Small intestine (tissue), 16 donors: ENCODE data around the gene ZNF512B. TPM values are rescaled to one million over a fixed set of nuclear protein-coding genes. Genes with fewer than 3 reads are reported as not detected.
"Not testable (repeated sequence)": the region's sequence is repeated elsewhere in the genome, so short reads cannot be mapped to it uniquely, and the experiment has no call there.

Source experiments
- DNase-seq, 2 donors: peaks; one replicate each; pipeline versions ENCODE4 v3.0.0 to v3.0.0-alpha.2; 2013
- FAIRE-seq: peaks from 2 replicates; lab custom pipeline; 2012; peaks lifted over from hg19 to GRCh38; lab: Jason Lieb, UNC
- H3K27ac ChIP-seq, 3 donors: one replicate each; pipeline ENCODE4 v1.5.1; 2013; ENCODE audit warnings: low read length in 2 of 3, mild to moderate bottlenecking in 2 of 3, control low read depth in 1 of 3, inconsistent platforms in 1 of 3, low read depth in 1 of 3, moderate library complexity in 1 of 3
- H3K27me3 ChIP-seq, 3 donors: one replicate each; pipeline ENCODE4 v1.6.1; 2013; ENCODE audit warnings: low read length in 3 of 3, inconsistent platforms in 1 of 3; ENCODE audit not compliant: control insufficient read depth in 3 of 3, insufficient read depth in 3 of 3
- H3K36me3 ChIP-seq, 3 donors: one replicate each; pipeline ENCODE4 v1.6.1; 2013; ENCODE audit warnings: low read length in 3 of 3, inconsistent platforms in 1 of 3, low read depth in 1 of 3, mild to moderate bottlenecking in 1 of 3, moderate library complexity in 1 of 3; ENCODE audit not compliant: control insufficient read depth in 3 of 3, insufficient read depth in 2 of 3
- H3K4me1 ChIP-seq, 3 donors: one replicate each; pipeline ENCODE4 v1.6.1; 2013; ENCODE audit warnings: low read length in 2 of 3, inconsistent platforms in 1 of 3, low read depth in 1 of 3, mild to moderate bottlenecking in 1 of 3, moderate library complexity in 1 of 3; ENCODE audit not compliant: control insufficient read depth in 3 of 3, insufficient read depth in 2 of 3
- H3K4me3 ChIP-seq, 3 donors: one replicate each; pipeline ENCODE4 v1.5.1; 2013; ENCODE audit warnings: low read length in 3 of 3, control low read depth in 1 of 3, inconsistent platforms in 1 of 3, low read depth in 1 of 3, mild to moderate bottlenecking in 1 of 3, moderate library complexity in 1 of 3
- H3K9me3 ChIP-seq, 2 donors: one replicate each; pipeline ENCODE4 v1.6.1; 2013; ENCODE audit warnings: low read depth in 1 of 2, low read length in 1 of 2; ENCODE audit not compliant: control insufficient read depth in 2 of 2, insufficient read depth in 1 of 2
- WGBS, 3 donors: extraction: QIAGEN DNeasy Blood & Tissue Kit; methylation state at CpG; one replicate each; pipeline ENCODE4 v1.1.7; 2013; 5-methylcytosine and 5-hydroxymethylcytosine counted together
- long read RNA-seq, 10 donors: transcript quantifications; one replicate each; lab custom pipeline, GENCODE V29; 2026
- polyA plus RNA-seq, 4 donors: library from polyadenylated mRNA; stranded (reverse) in 3 of 4; unstranded in 1 of 4; fragments of 200-250 nt in 3 of 4; fragments of 120-200 nt in 1 of 4; gene quantifications; one replicate each; pipeline versions ENCODE4 v1.2.1 to v1.2.3, GENCODE V29; 2013
- donor health status: healthy with polysubstance abuse.
- donor health status: control.
- donor health status: control.
- donor health status: Bipolar disorder and iron deficiency.
- donor health status: healthy.

The ZNF512B gene
- 1 to 10 TPM; 2.5 to 5.0 (median 3.6) TPM for polyA plus RNA-seq
- long read RNA-seq, donor 1, result 0 reads
- long read RNA-seq, donor 2, result 0 reads
- long read RNA-seq, donor 3, partial matches to known transcripts, result 79 of 96 reads
- long read RNA-seq, donor 3, other reads (novel, unspliced or antisense), result 17 of 96 reads
- long read RNA-seq, donor 4, result 0 reads
- long read RNA-seq, donor 5, result 0 reads
- long read RNA-seq, donor 6, result 0 reads
- long read RNA-seq, donor 7, full-length matches to known transcripts, result 1 of 181 reads
- long read RNA-seq, donor 7, partial matches to known transcripts, result 151 of 181 reads
- long read RNA-seq, donor 7, other reads (novel, unspliced or antisense), result 29 of 181 reads
- long read RNA-seq, donor 8, result 0 reads
- long read RNA-seq, donor 9, result 0 reads
- long read RNA-seq, donor 10, result 0 reads

- H3K4me3 ChIP-seq, result peak within 1 kb of the TSS; percentile 49 to 80 (median 51)
- peaks cover 0 to 27% of the 10 kb centered on the region in 2 donors for H3K9me3 ChIP-seq
- peaks cover 0 to 31% (median 0%) of the 10 kb centered on the region in 3 donors for H3K36me3 ChIP-seq
- peaks cover 0 to 12% (median 6%) of the 10 kb centered on the region in 3 donors for H3K4me1 ChIP-seq
- WGBS, 3 donors, result 3 to 9% (median 4%) methylated on average over 22 to 66 of the region's 73 CpGs
- DNase-seq (peak in 1 of 2 donors; percentile 45), FAIRE-seq (no peak)
- peaks cover 0 to 7% (median 0%) of the 10 kb centered on the region in 3 donors for H3K27me3 ChIP-seq
- peak within 1 kb of the TSS in 1 of 3 donors; percentile 51 for H3K27ac ChIP-seq
Observed at GRCh38 chr20:63969838-63970713, at the start of gene ZNF512B. Gene ZNF512B, minus strand, starts transcription at chr20:63969930. Its CDS starts 1,980 bp downstream, at chr20:63967950.

DNA sequence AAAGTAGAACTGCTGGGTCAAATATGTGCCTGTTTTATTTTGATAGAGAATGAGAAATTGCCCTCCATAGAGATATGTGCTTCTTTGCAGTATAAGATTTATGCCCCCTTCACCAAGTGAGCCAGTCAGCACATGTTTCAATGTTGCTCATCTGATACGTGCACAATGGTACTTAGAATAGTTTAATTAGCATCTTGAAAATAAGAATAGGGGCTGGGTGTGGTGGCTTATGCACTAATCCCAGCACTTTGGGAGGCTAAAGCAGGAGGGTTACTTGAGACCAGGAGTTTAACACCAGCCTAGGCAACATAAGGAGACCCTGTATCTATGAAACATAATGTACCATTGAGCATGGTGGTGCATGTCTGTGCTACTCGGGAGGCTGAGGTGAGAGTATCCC, 45.9 kb upstream of the ZNF512B start:
- Histone ChIP-seq H3K4me1 (no peaks in the 10 kb centered on the region), H3K4me3 (no peak overlapping the region), H3K27ac (no peak overlapping the region), H3K36me3 (peaks cover 21 to 76% (median 31%) of the 10 kb centered on the region in 3 donors), H3K9me3 (peaks cover 0 to 3% of the 10 kb centered on the region in 2 donors), H3K27me3 (no peaks in the 10 kb centered on the region)
- 93 to 96% (median 94%) methylated on average over 2 of the region's 2 CpGs for WGBS, 3 donors
- DNase-seq, result no peak
- FAIRE-seq, result no peak

DNA sequence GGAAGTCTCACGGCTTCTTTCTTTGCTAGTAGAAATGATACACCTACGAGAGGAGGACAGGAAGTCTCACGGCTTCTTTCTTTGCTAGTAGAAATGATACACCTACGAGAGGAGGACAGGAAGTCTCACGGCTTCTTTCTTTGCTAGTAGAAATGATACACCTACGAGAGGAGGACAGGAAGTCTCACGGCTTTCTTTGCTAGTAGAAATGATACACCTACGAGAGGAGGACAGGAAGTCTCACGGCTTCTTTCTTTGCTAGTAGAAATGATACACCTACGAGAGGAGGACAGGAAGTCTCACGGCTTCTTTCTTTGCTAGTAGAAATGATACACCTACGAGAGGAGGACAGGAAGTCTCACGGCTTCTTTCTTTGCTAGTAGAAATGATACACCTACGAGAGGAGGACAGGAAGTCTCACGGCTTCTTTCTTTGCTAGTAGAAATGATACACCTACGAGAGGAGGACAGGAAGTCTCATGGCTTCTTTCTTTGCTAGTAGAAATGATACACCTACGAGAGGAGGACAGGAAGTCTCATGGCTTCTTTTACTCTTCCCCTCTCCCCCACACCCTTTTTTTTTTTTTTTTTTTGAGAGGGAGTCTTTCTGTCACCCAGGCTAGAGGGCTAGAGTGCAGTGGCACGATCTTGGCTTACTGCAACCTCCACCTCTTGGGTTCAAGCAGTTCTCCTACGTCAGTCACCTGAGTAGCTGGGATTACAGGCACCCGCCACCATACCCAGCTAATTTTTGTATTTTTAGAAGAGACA, 42.8 kb upstream of the ZNF512B start:
- H3K36me3 ChIP-seq, result peaks cover 10 to 75% (median 27%) of the 10 kb centered on the region in 3 donors

GRCh38 chr20:64011366-64011779, 41.6 kb upstream of the ZNF512B start:
- no peak overlapping the region for H3K4me3 ChIP-seq
- H3K27me3 ChIP-seq, result no peaks in the 10 kb centered on the region
- H3K4me1 ChIP-seq, result no peaks in the 10 kb centered on the region
- 96 to 98% (median 96%) methylated on average over 16 of the region's 16 CpGs for WGBS, 3 donors
- FAIRE-seq, result no peak
- H3K27ac ChIP-seq, result peak overlapping the region in 1 of 3 donors; percentile 69
- no peak for DNase-seq
- peaks cover 8 to 78% (median 25%) of the 10 kb centered on the region in 3 donors for H3K36me3 ChIP-seq
- peaks cover 0 to 13% of the 10 kb centered on the region in 2 donors for H3K9me3 ChIP-seq

More for the DNA sequence above, 42.8 kb upstream of the ZNF512B start:
- 84 to 85% (median 85%) methylated on average over 9 to 10 of the region's 20 CpGs for WGBS, 3 donors
- H3K4me3 ChIP-seq, FAIRE-seq, DNase-seq, H3K4me1 ChIP-seq, H3K27me3 ChIP-seq: not testable (repeated sequence)
- H3K27ac ChIP-seq, result peak overlapping the region in 2 of 3 donors; percentile 35 to 50
- peaks cover 0 to 13% of the 10 kb centered on the region in 2 donors for H3K9me3 ChIP-seq

DNA sequence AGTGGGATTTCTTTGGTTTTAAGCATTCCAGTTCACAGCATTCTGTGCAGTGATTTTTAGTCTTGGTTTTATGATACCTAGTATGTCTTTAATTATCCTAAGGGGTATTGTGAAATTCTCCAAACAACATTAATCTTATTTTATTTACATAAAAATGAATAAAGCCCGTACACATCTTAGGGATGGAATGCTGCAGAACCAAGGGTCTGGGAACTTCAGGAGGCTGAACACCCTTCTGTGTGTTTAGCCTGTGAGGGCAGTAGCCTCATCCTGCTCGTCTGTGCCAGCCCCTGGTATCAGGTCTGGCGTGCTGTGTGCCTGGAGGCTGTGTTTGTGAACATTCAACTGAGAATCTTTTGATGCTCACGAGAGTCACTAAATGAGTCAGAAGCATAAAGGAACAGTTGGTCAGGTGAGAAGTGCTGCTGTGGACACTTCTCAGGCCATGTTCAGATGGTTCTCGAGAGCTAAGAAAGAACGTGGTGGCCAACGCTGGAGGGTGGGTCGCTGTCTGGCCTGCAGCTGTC, 41.0 kb upstream of the ZNF512B start:
- peaks cover 8 to 77% (median 24%) of the 10 kb centered on the region in 3 donors for H3K36me3 ChIP-seq
- 88 to 93% (median 88%) methylated on average over 8 of the region's 8 CpGs for WGBS, 3 donors
- H3K4me3 ChIP-seq, result no peak overlapping the region
- H3K4me1 ChIP-seq, result no peaks in the 10 kb centered on the region
- H3K27me3 ChIP-seq, result no peaks in the 10 kb centered on the region
- no peak for FAIRE-seq
- no peak for DNase-seq
- peak overlapping the region in 1 of 3 donors; percentile 69 for H3K27ac ChIP-seq
- peaks cover 0 to 13% of the 10 kb centered on the region in 2 donors for H3K9me3 ChIP-seq

DNA sequence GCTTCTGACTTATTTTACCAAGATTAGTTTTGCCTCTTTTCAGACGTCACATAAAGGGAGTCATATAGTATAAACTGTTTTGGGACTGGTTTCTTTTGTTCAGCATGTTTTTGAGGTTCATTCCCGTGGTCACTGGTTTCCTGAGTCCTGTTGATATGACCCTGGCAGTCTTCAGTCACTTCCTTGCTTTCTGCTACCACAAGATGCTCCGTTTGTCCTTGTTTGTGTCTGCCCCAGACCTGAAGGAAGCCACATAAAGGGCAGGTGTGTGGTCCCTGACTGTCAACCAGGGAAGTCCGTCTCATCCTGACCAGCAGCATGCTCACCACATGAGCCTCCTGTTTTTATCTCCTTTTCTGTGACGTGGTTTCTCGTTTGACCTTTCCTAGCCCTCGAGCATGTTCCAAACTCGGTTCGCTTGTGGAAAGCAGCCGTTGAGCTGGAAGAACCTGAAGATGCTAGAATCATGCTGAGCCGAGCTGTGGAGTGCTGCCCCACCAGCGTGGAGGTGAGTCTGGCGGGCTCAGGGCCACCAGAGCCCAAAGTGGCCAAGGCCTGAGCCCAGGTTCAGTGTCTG, 40.2 kb upstream of the ZNF512B start:
- Histone ChIP-seq H3K27ac (peak overlapping the region in 1 of 3 donors; percentile 54), H3K9me3 (peaks cover 0 to 13% of the 10 kb centered on the region in 2 donors), H3K27me3 (no peaks in the 10 kb centered on the region), H3K36me3 (peaks cover 8 to 80% (median 22%) of the 10 kb centered on the region in 3 donors), H3K4me1 (no peaks in the 10 kb centered on the region), H3K4me3 (no peak overlapping the region)
- 85 to 96% (median 88%) methylated on average over 13 of the region's 13 CpGs for WGBS, 3 donors
- FAIRE-seq (no peak), DNase-seq (no peak)

DNA sequence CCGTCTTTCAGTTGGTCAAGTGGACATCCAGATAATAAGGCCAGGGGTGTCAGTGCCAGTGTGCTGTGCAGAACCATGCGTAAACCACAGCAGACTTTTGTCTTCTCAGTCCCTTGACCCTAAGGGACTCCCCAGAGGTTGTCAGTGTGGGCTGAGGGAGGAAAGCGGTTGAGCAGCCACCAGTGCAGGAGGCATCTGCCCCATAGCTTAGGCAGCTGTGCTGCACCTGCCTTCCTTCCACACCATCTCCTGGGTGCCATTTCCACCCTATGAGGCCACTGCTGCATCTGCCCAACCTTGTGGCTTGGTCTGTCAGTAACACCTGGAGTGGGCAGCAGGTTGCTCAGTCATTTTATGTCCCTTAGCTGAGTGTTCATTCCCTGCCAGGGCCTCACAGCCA, 37.2 kb upstream of the ZNF512B start:
- no peaks in the 10 kb centered on the region for H3K27me3 ChIP-seq
- H3K4me3 ChIP-seq, result no peak overlapping the region
- no peak overlapping the region for H3K27ac ChIP-seq
- H3K4me1 ChIP-seq, result no peaks in the 10 kb centered on the region
- H3K36me3 ChIP-seq, result peaks cover 6 to 84% (median 31%) of the 10 kb centered on the region in 3 donors
- no peak for DNase-seq
- H3K9me3 ChIP-seq, result peaks cover 0 to 13% of the 10 kb centered on the region in 2 donors
- no peak for FAIRE-seq
- 90 to 100% (median 98%) methylated on average over 3 of the region's 3 CpGs for WGBS, 3 donors
